NCI-H460 (cell line): ENCODE data around the gene RBM25. TPM values are rescaled to one million over a fixed set of nuclear protein-coding genes. Genes with fewer than 3 reads are reported as not detected.

Experiments used
- DNase-seq: peaks from one replicate; pipeline ENCODE4 v3.0.0-alpha.2; 2016; ENCODE audit warnings: low read depth; ENCODE audit errors: extremely low read depth
- total RNA-seq: library from RNA; depleted of rRNA; stranded (reverse); fragments of >200 nt; shearing (Covaris generic); gene quantifications from 2 replicates; pipeline ENCODE4 v1.2.3, GENCODE V29; 2014

The RBM25 gene
- total RNA-seq, 1 experiment from 2014 or later, result 35.0 TPM

GRCh38 chr14:73100334-73100733, 42.0 kb downstream of the RBM25 start:
- no peak for DNase-seq

- DNase-seq, result no peak
Measured at GRCh38 chr14:73102806-73103497, 44.6 kb downstream of the RBM25 start.

GRCh38 chr14:73105050-73105449, 46.7 kb downstream of the RBM25 start:
- DNase-seq, result no peak

GRCh38 chr14:73105727-73106126, 47.4 kb downstream of the RBM25 start:
- no peak for DNase-seq

GRCh38 chr14:73116079-73116665, 57.8 kb downstream of the RBM25 start:
- no peak for DNase-seq

- DNase-seq, result no peak
Measured at GRCh38 chr14:73124180-73124894, 66.0 kb downstream of the RBM25 start.

GRCh38 chr14:73125169-73125588, 66.8 kb downstream of the RBM25 start:
- no peak for DNase-seq

- DNase-seq, result no peak
Measured at GRCh38 chr14:73125746-73126145, 67.4 kb downstream of the RBM25 start.

GRCh38 chr14:73133795-73134194, 75.5 kb downstream of the RBM25 start:
- no peak for DNase-seq

GRCh38 chr14:73136085-73136386, 77.7 kb downstream of the RBM25 start:
- no peak for DNase-seq

- DNase-seq, result peak; percentile 92
Measured at GRCh38 chr14:73136387-73137225, 78.3 kb downstream of the RBM25 start, which contains the start of gene PSEN1. Gene PSEN1, plus strand, starts transcription at chr14:73136507. Its CDS starts 11,513 bp downstream, at chr14:73148020.

- DNase-seq, result no peak
Measured at GRCh38 chr14:73140811-73141323, 82.5 kb downstream of the RBM25 start.

- no peak for DNase-seq
Measured at GRCh38 chr14:73142216-73142615, 83.9 kb downstream of the RBM25 start.

GRCh38 chr14:73143003-73143402, 84.7 kb downstream of the RBM25 start:
- no peak for DNase-seq

GRCh38 chr14:73143617-73144016, 85.3 kb downstream of the RBM25 start:
- no peak for DNase-seq

GRCh38 chr14:73145371-73145770, 87.0 kb downstream of the RBM25 start:
- DNase-seq, result no peak

GRCh38 chr14:73146111-73146510, 87.8 kb downstream of the RBM25 start:
- DNase-seq, result no peak

GRCh38 chr14:73149753-73150152, 91.4 kb downstream of the RBM25 start:
- DNase-seq, result no peak

- DNase-seq, result no peak
Measured at GRCh38 chr14:73153272-73153671, 94.9 kb downstream of the RBM25 start.

GRCh38 chr14:73162251-73162650, 103.9 kb downstream of the RBM25 start:
- DNase-seq, result no peak

GRCh38 chr14:73166399-73166798, 108.1 kb downstream of the RBM25 start:
- DNase-seq, result no peak
